GM12892 (cell line): ENCODE measurements around the gene SLC38A5.

ENCODE experiments used
- POLR2A ChIP-seq: IDR thresholded peaks from 2 replicates; pipeline ENCODE4 v1.6.1; 2011; ENCODE audit warnings: low read depth, low read length, control low read depth
- POLR2AphosphoS5 ChIP-seq: IDR thresholded peaks from 2 replicates; pipeline ENCODE4 v1.6.1; 2011; ENCODE audit warnings: low read depth, low read length, control low read depth
- TAF1 ChIP-seq: IDR thresholded peaks from 2 replicates; pipeline ENCODE4 v1.6.1; 2011; ENCODE audit warnings: low read depth, mild to moderate bottlenecking, control low read depth, low read length, borderline replicate concordance

- TF ChIP-seq POLR2A (no peak), POLR2AphosphoS5 (no peak), TAF1 (no peak)
Observed at GRCh38 chrX:48515842-48516241, 45.8 kb upstream of the SLC38A5 start.
